ENCODE measurements around the gene SLC2A13. TPM values are rescaled to one million over a fixed set of nuclear protein-coding genes. Genes with fewer than 3 reads are reported as not detected.
A peak's percentile ranks its signal among the peaks of the same experiment; 100 is the strongest.

The SLC2A13 gene
- 4.3 TPM for polyA plus RNA-seq (2013, experiment 1 of 2; ENCODE audit: insufficient read length)
- polyA plus RNA-seq (2013, experiment 2 of 2; ENCODE audit: insufficient read length), result 4.8 TPM

GRCh38 chr12:40105515-40106201 is at the start of gene SLC2A13:
Gene SLC2A13 (minus strand): TSS chr12:40106081. CDS start chr12:40105808, 273 bp downstream.
- peak; percentile 78 for DNase-seq

- DNase-seq, result no peak
Observed at GRCh38 chr12:40154381-40154780, 48.5 kb upstream of the SLC2A13 start.

- no peak for DNase-seq
Observed at GRCh38 chr12:40153432-40153831, 47.6 kb upstream of the SLC2A13 start.

GRCh38 chr12:40152783-40153383 is 47.0 kb upstream of the SLC2A13 start:
- DNase-seq, result peak; percentile 38

GRCh38 chr12:40149673-40150260 is 43.9 kb upstream of the SLC2A13 start:
- DNase-seq, result no peak

- no peak for DNase-seq
Observed at GRCh38 chr12:40146800-40147797, 41.2 kb upstream of the SLC2A13 start.

- DNase-seq, result no peak
Observed at GRCh38 chr12:40145896-40146295, 40.0 kb upstream of the SLC2A13 start.

- DNase-seq, result no peak
Observed at GRCh38 chr12:40144023-40144422, 38.1 kb upstream of the SLC2A13 start.

- DNase-seq, result no peak
Observed at GRCh38 chr12:40142001-40142744, 36.3 kb upstream of the SLC2A13 start.

- no peak for DNase-seq
Observed at GRCh38 chr12:40138526-40138925, 32.6 kb upstream of the SLC2A13 start.

- DNase-seq, result peak; percentile 12
Observed at GRCh38 chr12:40137252-40137651, 31.4 kb upstream of the SLC2A13 start.

- DNase-seq, result no peak
Observed at GRCh38 chr12:40127408-40127807, 21.5 kb upstream of the SLC2A13 start.

- no peak for DNase-seq
Observed at GRCh38 chr12:40123496-40123895, 17.6 kb upstream of the SLC2A13 start.

GRCh38 chr12:40122842-40123241 is 17.0 kb upstream of the SLC2A13 start:
- DNase-seq, result no peak

- no peak for DNase-seq
Observed at GRCh38 chr12:40117818-40118217, 11.9 kb upstream of the SLC2A13 start.

GRCh38 chr12:40110586-40110985 is 4.7 kb upstream of the SLC2A13 start:
- DNase-seq, result no peak

GRCh38 chr12:40107803-40108620 is 2.1 kb upstream of the SLC2A13 start:
- DNase-seq, result no peak

GRCh38 chr12:40107098-40107802 is 1.4 kb upstream of the SLC2A13 start:
- DNase-seq, result peak; percentile 71

GRCh38 chr12:40106655-40107054 is 774 bp upstream of the SLC2A13 start:
- no peak for DNase-seq

GRCh38 chr12:40106202-40106533 is 287 bp upstream of the SLC2A13 start:
- no peak for DNase-seq

GRCh38 chr12:40105265-40105514 is 691 bp downstream of the SLC2A13 start:
- no peak for DNase-seq

Data from fibroblast of skin of scalp (primary cell).